HG02642 (cell line): ENCODE data around the gene PTRH1.
A peak's percentile ranks its signal among the peaks of the same experiment; 100 is the strongest.
"Not testable (repeated sequence)": the region's sequence is repeated elsewhere in the genome, so short reads cannot be mapped to it uniquely, and the experiment has no call there.

ENCODE experiments used
- ATAC-seq: cut with Tn5 transposase; IDR thresholded peaks from one replicate; pipeline ENCODE4 v1.9.1; 2021; ENCODE audit warnings: mild to moderate bottlenecking; ENCODE audit not compliant: unreplicated experiment, poor library complexity

Gene PTRH1, protein sequence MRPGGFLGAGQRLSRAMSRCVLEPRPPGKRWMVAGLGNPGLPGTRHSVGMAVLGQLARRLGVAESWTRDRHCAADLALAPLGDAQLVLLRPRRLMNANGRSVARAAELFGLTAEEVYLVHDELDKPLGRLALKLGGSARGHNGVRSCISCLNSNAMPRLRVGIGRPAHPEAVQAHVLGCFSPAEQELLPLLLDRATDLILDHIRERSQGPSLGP

DNA sequence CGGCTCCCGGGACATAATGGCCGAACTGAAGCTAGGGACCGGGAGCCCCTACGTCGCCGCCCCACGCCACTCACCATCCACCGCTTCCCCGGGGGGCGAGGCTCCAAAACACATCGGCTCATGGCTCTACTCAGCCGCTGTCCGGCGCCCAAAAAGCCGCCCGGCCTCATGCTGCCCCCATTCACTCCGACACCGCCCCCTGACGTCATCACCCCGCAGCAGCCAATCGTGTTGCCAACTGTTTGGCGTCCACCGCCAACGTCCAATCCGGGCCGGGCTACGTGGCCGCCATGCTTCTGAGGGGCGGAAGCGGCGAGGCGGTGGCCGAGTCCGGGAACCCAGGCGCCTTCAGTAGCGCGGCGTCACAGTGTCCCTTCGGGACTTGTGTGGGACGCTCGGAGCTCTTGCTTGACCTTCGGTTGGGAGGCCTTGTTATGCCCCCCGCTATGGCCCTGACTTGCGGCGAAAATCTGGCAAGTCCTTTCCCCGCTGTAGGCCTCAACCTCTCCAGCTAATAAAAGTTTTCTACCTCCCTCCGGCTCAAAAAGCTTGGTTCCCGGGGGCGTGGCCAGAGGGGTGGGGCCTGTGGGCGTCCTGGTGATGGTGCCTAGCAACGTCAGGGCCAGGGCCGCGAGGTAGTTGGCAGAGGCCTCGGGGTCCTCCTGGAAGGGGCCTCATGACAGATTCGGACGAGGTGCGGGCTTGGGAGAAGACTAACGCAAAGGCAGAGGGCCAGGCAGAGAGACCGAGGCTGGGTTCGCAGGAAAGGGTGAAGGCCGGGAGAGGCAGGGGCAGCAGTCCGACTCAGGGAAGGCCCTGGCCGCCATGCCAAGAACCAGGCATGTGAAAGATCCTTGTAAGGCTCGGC, at the start of gene PTRH1, which contains the start of gene TTC16:
Gene PTRH1 (minus strand): TSS at position 194 of the 868 bp plus-strand sequence. CDS start 24 bp downstream, at position 170.
Gene TTC16 (plus strand): TSS at position 610 of the 868 bp plus-strand sequence. CDS start 67 bp downstream, at position 677.
- peak; percentile 90 for ATAC-seq

GRCh38 chr9:127763918-127764384, 48.5 kb upstream of the PTRH1 start:
- no peak for ATAC-seq

DNA sequence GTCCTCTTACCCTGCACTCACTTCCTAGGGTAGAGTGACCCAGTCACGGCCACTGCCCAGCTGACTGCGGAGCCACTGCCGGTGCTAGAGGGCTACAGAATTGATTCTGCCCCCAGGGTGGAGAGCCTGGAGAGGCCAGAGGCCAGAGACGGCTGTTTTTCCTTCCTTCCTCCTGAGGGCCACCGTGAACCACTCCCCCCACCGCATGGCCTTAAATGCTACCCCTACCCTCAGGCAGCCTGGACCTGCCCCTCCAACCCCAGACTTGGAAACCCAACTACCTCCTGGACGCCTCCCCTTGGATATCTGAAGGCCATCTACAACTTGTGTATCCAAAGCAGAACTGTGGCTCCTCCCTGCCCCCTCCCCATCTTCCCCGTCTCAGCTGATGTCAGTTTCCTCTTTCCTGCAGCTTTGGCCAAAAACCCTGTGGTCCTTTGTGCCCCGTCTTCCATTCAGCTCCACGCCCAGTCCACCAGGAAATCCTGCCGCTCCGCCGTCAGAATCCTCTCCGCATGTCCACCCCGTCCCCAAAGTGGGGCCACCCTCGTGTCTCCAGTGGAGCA, 46.7 kb upstream of the PTRH1 start:
- ATAC-seq = no peak

DNA sequence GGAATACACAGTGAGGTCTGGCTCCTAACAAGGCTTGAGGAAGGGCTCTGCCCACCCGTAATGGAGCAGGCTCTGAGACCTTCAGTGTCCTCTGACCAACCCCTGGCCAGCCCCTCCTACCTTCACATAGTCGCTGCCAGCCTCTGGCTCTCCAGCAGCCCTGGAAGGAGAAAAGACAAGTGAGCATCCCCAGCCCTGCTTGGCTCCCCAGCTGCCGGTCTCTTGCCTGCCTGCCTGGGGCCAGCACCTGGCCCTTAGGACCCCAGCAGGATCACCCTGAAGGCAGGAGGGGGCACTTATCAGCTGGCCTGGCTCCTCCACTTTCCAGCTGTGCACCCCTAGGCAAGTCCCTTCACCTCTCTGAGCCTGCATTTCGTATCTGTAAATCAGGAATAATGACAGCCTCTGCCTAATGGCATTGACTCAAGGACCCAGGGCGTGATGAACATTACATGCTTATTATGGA, 46.1 kb upstream of the PTRH1 start:
- no peak for ATAC-seq

DNA sequence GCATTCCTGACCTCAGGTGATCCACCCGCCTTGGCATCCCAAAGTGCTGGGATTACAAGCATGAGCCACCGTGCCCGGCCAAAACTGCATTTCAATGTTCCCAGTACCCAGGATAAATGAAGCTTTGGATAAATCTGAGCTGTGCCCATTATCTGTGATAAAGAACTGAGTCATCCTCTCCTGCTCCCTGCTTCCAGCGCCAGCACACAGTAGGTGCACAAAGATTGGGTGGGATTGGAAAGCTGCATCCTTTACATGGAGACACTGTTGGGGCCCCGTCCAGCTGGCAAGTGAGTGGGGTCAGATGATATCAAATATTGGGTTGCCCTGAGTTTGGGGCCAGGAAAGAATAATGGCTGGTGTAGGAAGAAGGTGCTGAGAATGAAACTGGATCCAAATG, 45.6 kb upstream of the PTRH1 start:
- ATAC-seq = no peak

- ATAC-seq = no peak
Measured at GRCh38 chr9:127758843-127759242, 43.4 kb upstream of the PTRH1 start.

DNA sequence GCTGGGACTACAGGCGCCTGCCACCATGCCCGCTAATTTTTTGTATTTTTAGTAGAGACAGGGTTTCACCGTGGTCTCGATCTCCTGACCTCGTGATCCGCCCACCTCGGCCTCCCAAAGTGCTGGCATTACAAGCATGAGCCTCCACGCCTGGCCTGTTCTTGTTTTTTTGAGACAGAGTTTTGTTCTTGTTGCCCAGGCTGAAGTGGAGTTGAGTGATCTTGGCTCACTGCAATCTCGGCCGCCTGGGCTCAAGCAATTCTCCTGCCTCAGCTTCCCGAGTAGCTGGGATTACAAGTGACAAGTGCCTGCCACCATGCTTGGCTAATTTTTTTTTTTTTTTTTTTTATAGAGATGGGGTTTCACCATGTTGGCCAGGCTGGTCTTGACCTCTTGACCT, 41.3 kb upstream of the PTRH1 start:
- ATAC-seq = not testable (repeated sequence)

- ATAC-seq = no peak
Measured at GRCh38 chr9:127756233-127756632, 40.8 kb upstream of the PTRH1 start.

DNA sequence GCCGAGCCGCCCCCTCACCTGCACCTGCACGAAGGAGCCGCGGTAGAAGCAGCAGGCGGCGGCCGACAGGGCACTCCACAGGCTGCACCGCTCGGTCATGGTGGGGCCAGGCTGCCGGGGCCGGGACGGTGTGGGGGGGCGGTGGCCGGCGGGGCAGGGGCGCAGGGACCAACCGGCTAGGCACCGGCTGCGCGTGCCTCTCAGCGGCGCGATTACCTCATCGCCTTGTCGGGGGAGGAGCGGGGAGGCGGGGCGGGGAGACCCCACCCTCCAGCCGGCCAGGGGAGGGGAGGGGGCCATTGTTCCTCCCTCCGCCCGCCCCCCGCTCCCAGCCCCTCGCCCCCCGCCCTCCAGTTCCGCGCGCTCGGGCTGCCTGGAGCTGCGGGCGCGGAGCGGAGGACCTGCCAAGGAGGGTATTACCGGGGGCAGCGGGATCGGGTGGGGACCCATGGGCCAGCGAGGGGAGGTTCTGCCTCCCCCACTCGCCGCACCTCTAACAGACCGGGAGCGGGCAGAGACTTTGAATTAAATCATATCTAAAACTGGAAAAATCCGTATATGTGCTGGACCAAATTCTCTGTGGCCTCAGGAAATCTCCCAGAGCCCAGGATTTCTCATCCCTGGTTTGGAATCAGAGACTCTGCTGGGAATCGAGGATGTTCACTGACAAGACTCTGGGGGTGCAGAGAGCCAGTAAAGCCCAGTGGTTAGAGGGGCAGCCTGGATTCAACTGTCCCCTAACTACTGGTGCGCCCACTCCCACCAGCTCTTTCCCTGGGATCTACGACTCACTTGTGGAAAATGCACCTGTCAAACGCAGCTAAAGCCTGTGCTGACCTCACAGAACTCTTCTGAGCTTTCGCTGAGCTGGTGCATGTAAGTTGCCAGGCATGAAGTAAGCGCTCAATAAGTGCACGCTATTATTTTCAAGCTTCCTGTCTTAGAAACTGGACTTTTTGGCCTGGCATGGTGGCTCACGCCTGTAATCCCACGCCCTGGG, 39.9 kb upstream of the PTRH1 start:
- ATAC-seq = no peak

DNA sequence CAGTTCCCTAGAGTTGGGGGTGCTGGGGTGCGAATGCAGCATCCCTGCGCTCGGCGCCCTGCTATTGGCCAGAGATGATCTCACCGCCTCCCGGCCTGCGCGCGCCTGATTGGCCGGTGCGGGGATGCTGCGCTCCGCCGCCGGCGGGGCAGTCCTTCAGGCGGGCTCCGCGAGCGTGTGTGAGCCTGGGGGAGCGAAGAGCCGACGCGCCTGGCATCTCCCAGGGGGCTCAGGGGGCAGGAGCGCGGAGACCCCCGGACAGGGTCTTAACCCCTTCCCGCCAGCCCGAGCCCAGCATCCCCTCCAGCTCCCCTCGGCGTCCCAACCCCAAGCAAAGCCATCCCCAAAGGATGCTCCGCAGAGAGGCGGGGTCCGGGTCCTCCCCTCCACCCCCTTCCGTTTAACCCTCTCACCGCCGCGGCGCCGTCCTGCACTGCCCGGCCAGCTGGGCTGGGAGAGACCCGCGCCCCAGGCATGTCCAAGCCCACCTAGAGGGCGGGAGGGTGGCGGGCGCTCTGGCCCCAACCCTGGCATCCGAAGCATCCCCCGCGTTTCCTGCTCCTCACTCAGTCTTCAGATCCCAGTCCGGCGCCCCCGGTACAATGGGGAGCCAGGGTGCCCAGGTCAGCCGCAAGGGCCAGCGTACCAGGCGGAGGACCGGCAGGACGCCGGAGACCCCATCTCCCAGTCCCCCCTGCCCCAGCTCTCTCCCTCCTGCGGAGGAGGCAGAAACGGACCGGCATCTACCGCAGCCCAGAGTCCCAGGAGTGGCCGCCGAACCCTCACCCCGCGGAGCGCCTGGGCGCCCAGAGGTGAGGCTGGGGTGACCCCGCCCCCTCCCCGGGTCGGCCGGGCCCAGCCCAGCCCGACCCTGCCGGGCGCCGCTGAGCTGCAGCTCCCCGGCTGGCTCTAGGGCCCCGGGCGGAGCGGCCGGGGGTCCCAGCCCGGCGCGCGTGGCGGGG, 38.9 kb upstream of the PTRH1 start:
- ATAC-seq = no peak

- ATAC-seq = no peak
Measured at GRCh38 chr9:127753622-127754021, 38.2 kb upstream of the PTRH1 start.

DNA sequence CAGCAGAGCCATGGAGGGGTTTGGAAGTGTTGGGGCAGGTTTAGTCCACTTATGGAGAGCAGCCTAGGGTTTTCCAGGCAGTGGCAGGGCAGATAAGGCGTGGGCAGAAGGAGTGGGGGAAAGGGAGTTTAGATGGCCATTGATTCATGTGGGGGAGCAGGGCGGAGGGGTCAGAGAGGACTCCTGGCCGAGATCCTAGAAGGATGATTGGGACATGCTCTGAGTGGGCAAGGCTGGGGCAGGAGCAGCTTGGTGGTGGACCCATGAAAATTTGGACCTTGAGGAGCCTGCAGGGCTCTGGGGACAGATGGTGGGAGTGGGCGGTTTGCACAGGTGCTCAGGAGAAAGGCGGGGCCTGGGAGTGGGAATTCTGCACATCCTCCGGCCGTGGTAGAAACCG, 37.7 kb upstream of the PTRH1 start:
- ATAC-seq = no peak

DNA sequence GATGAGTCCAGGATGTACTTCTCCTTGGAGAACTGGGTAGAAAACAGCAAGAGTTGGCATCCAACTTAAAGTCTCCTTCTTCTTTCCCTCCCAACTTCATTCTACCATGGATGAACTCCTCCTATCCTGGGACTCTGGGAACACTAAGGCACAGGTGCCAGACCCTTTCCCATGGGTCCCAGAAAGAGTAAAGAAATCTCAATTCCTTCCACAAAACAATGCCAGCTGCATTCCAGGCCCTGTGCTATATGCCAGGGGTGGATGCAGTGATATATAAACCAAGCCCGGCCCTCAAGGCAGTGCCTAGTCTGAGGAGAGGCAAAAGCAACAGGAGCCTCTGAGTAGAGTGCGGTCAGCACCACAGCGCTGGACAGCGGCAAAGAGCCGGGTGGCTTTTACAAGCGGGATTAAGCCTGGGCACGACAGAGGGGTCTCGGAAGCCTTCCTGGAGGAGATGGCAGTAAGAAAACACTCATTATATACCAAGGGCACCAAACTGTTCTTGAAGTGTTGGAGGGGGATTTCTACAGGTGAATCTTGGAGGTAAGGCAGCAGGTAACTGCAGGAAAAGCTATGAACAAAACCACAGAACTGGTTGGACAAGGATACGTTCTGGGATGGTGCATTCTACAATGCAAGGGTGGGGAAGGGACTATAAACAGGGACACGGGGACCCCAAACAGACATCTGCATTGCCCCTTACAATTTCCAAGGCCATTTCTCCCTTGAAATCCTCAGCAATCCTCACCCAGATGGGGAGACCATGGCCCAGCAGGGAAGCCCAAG, 36.0 kb upstream of the PTRH1 start:
- ATAC-seq = no peak

- no peak for ATAC-seq
Measured at GRCh38 chr9:127749090-127749787, 33.8 kb upstream of the PTRH1 start.

DNA sequence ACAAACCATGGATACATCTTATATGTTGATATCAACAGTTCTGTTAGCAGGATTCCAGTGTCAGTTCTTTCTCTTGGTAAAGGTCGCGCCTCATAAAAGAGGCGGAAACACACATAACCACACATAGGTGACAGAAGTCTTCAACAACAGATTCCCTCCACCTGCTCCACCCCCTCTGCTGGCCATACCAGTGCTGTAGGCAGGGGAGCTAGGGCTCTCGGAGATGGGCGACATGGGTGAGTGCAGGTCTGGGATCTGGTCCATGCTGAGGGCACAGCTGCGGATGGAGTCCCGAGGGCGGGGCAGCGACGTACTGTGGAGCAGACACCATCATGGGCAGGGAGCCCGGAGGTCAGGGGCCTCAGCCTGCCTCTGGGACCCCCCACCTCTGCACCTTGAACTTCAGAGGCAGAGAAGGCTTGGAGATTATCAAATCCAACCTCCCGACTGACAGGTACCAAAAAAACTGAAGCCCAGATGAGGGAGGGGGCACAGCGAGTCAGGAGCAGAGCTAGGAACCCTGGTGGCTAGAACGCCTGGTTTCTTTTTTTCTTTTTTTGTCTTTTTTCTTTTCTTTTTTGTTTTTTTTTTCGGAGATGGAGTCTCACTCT, 31.6 kb upstream of the PTRH1 start:
- ATAC-seq = no peak

GRCh38 chr9:127744398-127745110, 29.1 kb upstream of the PTRH1 start:
- ATAC-seq = no peak
